ENCODE results near the gene PRDM1.

The PRDM1 gene

GRCh38 chr6:106103728-106104109, 17.6 kb downstream of the PRDM1 start:
- Histone ChIP-seq H3K36me3 (ENCODE audit: insufficient read depth, low read length) (no peaks in the 10 kb centered on the region), H3K27me3 (ENCODE audit: insufficient read depth, low read length, poor library complexity, severe bottlenecking) (no peaks in the 10 kb centered on the region), H3K4me1 (ENCODE audit: insufficient read depth, low read length, poor library complexity, severe bottlenecking) (peaks cover 56% of the 10 kb centered on the region), H3F3A (ENCODE audit: low read depth) (no peaks in the 10 kb centered on the region), H3K4me3 (ENCODE audit: low read length, poor library complexity, severe bottlenecking) (peak overlapping the region; percentile 33), H3K9ac (ENCODE audit: low read depth, low read length, poor library complexity, severe bottlenecking) (no peak overlapping the region), H2AFZ (ENCODE audit: low read length) (no peak overlapping the region), H3K9me3 (ENCODE audit: insufficient read depth, low read depth, low read length) (no peaks in the 10 kb centered on the region), H3K79me2 (ENCODE audit: insufficient read depth, low read length) (no peaks in the 10 kb centered on the region), H3K9me2 (replicated peaks; ENCODE audit: low read depth, low read length) (no peaks in the 10 kb centered on the region), H4K20me1 (ENCODE audit: insufficient read depth, low read length, poor library complexity, severe bottlenecking) (no peaks in the 10 kb centered on the region), H3K4me2 (ENCODE audit: low read depth, low read length, poor library complexity, severe bottlenecking) (peak overlapping the region; percentile 63)
- TF ChIP-seq EZH2phosphoT487 (IDR thresholded peaks at IDR 0.05; ENCODE audit: borderline replicate concordance) (no peak), CTCF (conservative IDR thresholded peaks at IDR 0.05; ENCODE audit: low read length) (no peak)

DNA sequence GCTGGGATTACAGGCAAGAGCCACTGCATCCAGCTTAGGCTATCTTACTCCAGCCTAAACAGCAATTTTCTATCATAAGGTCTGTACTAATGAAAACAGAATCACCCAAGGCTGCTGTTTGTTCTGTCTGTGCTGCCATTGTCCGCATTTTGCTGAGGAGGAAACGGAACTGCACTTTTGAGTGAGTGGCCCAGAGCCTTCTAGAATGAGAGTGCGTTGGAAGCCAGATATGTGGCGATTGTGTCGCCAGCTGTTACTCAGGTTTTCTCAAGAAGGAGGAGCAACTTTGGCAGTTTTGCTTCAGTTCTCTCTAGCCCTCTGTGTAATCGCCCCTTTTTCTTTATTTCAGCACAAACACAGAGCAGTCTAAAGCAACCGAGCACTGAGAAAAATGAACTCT, 18.3 kb downstream of the PRDM1 start:
- no peak overlapping the region for H3K9ac ChIP-seq (ENCODE audit: low read depth, low read length, poor library complexity, severe bottlenecking)
- no peaks in the 10 kb centered on the region for H3K36me3 ChIP-seq (ENCODE audit: insufficient read depth, low read length)
- no peak overlapping the region for H2AFZ ChIP-seq (ENCODE audit: low read length)
- no peaks in the 10 kb centered on the region for H3K9me2 ChIP-seq (replicated peaks; ENCODE audit: low read depth, low read length)
- H3K27me3 ChIP-seq (ENCODE audit: insufficient read depth, low read length, poor library complexity, severe bottlenecking), result no peaks in the 10 kb centered on the region
- H3K9me3 ChIP-seq (ENCODE audit: insufficient read depth, low read depth, low read length), result no peaks in the 10 kb centered on the region
- H3K4me2 ChIP-seq (ENCODE audit: low read depth, low read length, poor library complexity, severe bottlenecking), result no peak overlapping the region
- H3K4me3 ChIP-seq (ENCODE audit: low read length, poor library complexity, severe bottlenecking), result no peak overlapping the region
- TF ChIP-seq EZH2phosphoT487 (IDR thresholded peaks at IDR 0.05; ENCODE audit: borderline replicate concordance) (no peak), CTCF (conservative IDR thresholded peaks at IDR 0.05; ENCODE audit: low read length) (no peak)
- no peaks in the 10 kb centered on the region for H3F3A ChIP-seq (ENCODE audit: low read depth)
- H4K20me1 ChIP-seq (ENCODE audit: insufficient read depth, low read length, poor library complexity, severe bottlenecking), result no peaks in the 10 kb centered on the region
- peaks cover 55% of the 10 kb centered on the region for H3K4me1 ChIP-seq (ENCODE audit: insufficient read depth, low read length, poor library complexity, severe bottlenecking)
- H3K79me2 ChIP-seq (ENCODE audit: insufficient read depth, low read length), result no peaks in the 10 kb centered on the region

DNA sequence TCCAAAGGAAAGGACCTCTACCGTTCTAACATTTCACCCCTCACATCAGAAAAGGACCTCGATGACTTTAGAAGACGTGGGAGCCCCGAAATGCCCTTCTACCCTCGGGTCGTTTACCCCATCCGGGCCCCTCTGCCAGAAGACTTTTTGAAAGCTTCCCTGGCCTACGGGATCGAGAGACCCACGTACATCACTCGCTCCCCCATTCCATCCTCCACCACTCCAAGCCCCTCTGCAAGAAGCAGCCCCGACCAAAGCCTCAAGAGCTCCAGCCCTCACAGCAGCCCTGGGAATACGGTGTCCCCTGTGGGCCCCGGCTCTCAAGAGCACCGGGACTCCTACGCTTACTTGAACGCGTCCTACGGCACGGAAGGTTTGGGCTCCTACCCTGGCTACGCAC, 18.8 kb downstream of the PRDM1 start:
- Histone ChIP-seq H3K4me3 (ENCODE audit: low read length, poor library complexity, severe bottlenecking) (no peak overlapping the region), H3F3A (ENCODE audit: low read depth) (no peaks in the 10 kb centered on the region), H3K9me2 (replicated peaks; ENCODE audit: low read depth, low read length) (no peaks in the 10 kb centered on the region), H3K9me3 (ENCODE audit: insufficient read depth, low read depth, low read length) (no peaks in the 10 kb centered on the region), H3K27me3 (ENCODE audit: insufficient read depth, low read length, poor library complexity, severe bottlenecking) (no peaks in the 10 kb centered on the region), H3K4me2 (ENCODE audit: low read depth, low read length, poor library complexity, severe bottlenecking) (no peak overlapping the region), H3K9ac (ENCODE audit: low read depth, low read length, poor library complexity, severe bottlenecking) (no peak overlapping the region), H3K4me1 (ENCODE audit: insufficient read depth, low read length, poor library complexity, severe bottlenecking) (peaks cover 55% of the 10 kb centered on the region), H2AFZ (ENCODE audit: low read length) (no peak overlapping the region), H4K20me1 (ENCODE audit: insufficient read depth, low read length, poor library complexity, severe bottlenecking) (no peaks in the 10 kb centered on the region), H3K79me2 (ENCODE audit: insufficient read depth, low read length) (no peaks in the 10 kb centered on the region), H3K36me3 (ENCODE audit: insufficient read depth, low read length) (no peaks in the 10 kb centered on the region)
- TF ChIP-seq CTCF (conservative IDR thresholded peaks at IDR 0.05; ENCODE audit: low read length) (no peak), EZH2phosphoT487 (IDR thresholded peaks at IDR 0.05; ENCODE audit: borderline replicate concordance) (no peak)

All from Loucy (cell line).